Prostate gland (tissue), 2 donors: ENCODE results near the gene CACNA1D. TPM values are rescaled to one million over a fixed set of nuclear protein-coding genes. Genes with fewer than 3 reads are reported as not detected.
"Not testable (repeated sequence)": the region's sequence is repeated elsewhere in the genome, so short reads cannot be mapped to it uniquely, and the experiment has no call there.

Source experiments
- DNase-seq: peaks from one replicate; pipeline ENCODE4 v3.0.0-alpha.2; 2019; ENCODE audit warnings: low spot score
- H3K27ac ChIP-seq, 2 donors: fragments of 200-600 bp; sonication (generic); 2 replicates each; pipeline ENCODE4 v1.5.1; 2017 to 2019
- H3K27me3 ChIP-seq: fragments of 200-600 bp; sonication (generic); replicated peaks from 2 replicates; pipeline ENCODE4 v1.5.1; 2019; ENCODE audit not compliant: insufficient read depth
- H3K36me3 ChIP-seq, 2 donors: fragments of 200-600 bp; sonication (generic); 1 replicate in 1 of 2; 2 replicates in 1 of 2; pipeline versions ENCODE4 v1.5.1 to v1.8.1; 2017 to 2019
- H3K4me1 ChIP-seq: fragments of 200-600 bp; sonication (generic); replicated peaks from 2 replicates; pipeline ENCODE4 v1.5.1; 2019
- H3K4me3 ChIP-seq, 2 donors: fragments of 200-600 bp; sonication (generic); 2 replicates each; pipeline ENCODE4 v1.5.1; 2017 to 2019
- H3K9me3 ChIP-seq: fragments of 200-600 bp; sonication (generic); 2 replicates; pipeline ENCODE4 v1.5.1; 2017
- CTCF ChIP-seq, 4 experiments: fragments of 200-600 bp in 2 of 4; fragments of 450-650 bp in 2 of 4; sonication (generic) in 2 of 4; IDR thresholded peaks; 1 replicate in 3 of 4; 2 replicates in 1 of 4; pipeline ENCODE4 v1.5.1; 2016 to 2019; ENCODE audit warnings: antibody characterized with exemption in 4 of 4, mild to moderate bottlenecking in 2 of 4, moderate library complexity in 2 of 4
- POLR2A ChIP-seq: fragments of 450-650 bp; IDR thresholded peaks from one replicate; pipeline ENCODE4 v1.6.1; 2016; ENCODE audit warnings: antibody characterized with exemption, mild to moderate bottlenecking
- POLR2AphosphoS5 ChIP-seq: sonication (generic); formaldehyde crosslinking; IDR thresholded peaks from one replicate; pipeline ENCODE4 v1.6.1; 2017; ENCODE audit warnings: antibody characterized with exemption
- WGBS: methylation state at CpG from one replicate; pipeline ENCODE4 v1.1.5; 2018; 5-methylcytosine and 5-hydroxymethylcytosine counted together
- intact Hi-C: fragments of 100-400 bp; cut with DNase I; formaldehyde crosslinking; loops from one replicate; pipeline ENCODE4 v1.14.2; 2022
- total RNA-seq, 2 donors: library from RNA; depleted of rRNA; stranded (reverse); fragments of >200 nt; gene quantifications; one replicate each; pipeline ENCODE4 v1.1.0, GENCODE V29; 2016

Gene CACNA1D
- total RNA-seq, 2 donors from 2014 or later: 15.5 to 45.1 TPM

- no peak overlapping the region for H3K4me3 ChIP-seq
- H3K4me1 ChIP-seq: no peaks in the 10 kb centered on the region
- no peaks in the 10 kb centered on the region for H3K9me3 ChIP-seq
- intact Hi-C loops: no loop called here
- no peaks in the 10 kb centered on the region for H3K36me3 ChIP-seq
- no peak overlapping the region for H3K27ac ChIP-seq
- DNase-seq: no peak
- no peak for TF ChIP-seq POLR2A
- TF ChIP-seq CTCF (IDR thresholded peaks at IDR 0.05): no peak
- no peak for TF ChIP-seq POLR2AphosphoS5
- WGBS: 45% methylated on average over 2 of the region's 2 CpGs
- H3K27me3 ChIP-seq: no peaks in the 10 kb centered on the region
Measured at GRCh38 chr3:53570081-53570480, 75.7 kb downstream of the CACNA1D start.

GRCh38 chr3:53570709-53571108, 76.3 kb downstream of the CACNA1D start:
- TF ChIP-seq POLR2A (no peak), POLR2AphosphoS5 (no peak), CTCF (IDR thresholded peaks at IDR 0.05) (no peak)
- no peak overlapping the region for H3K4me3 ChIP-seq
- H3K4me1 ChIP-seq: no peaks in the 10 kb centered on the region
- H3K27ac ChIP-seq: no peak overlapping the region
- H3K9me3 ChIP-seq: no peaks in the 10 kb centered on the region
- WGBS: 71% methylated on average over 3 of the region's 3 CpGs
- H3K36me3 ChIP-seq: no peaks in the 10 kb centered on the region
- no peak for DNase-seq
- H3K27me3 ChIP-seq: no peaks in the 10 kb centered on the region
- intact Hi-C loops: no loop called here

- Histone ChIP-seq H3K4me1 (no peaks in the 10 kb centered on the region), H3K4me3 (no peak overlapping the region), H3K9me3 (no peaks in the 10 kb centered on the region), H3K36me3 (no peaks in the 10 kb centered on the region), H3K27ac (no peak overlapping the region), H3K27me3 (no peaks in the 10 kb centered on the region)
- intact Hi-C loops: no loop called here
- TF ChIP-seq CTCF (IDR thresholded peaks at IDR 0.05): no peak
- TF ChIP-seq POLR2A: no peak
- TF ChIP-seq POLR2AphosphoS5: peak; percentile 54
- 34% methylated on average over 4 of the region's 4 CpGs for WGBS
- DNase-seq: peak; percentile 58
Measured at GRCh38 chr3:53571264-53571663, 76.9 kb downstream of the CACNA1D start.

- 97% methylated on average over 4 of the region's 4 CpGs for WGBS
- H3K27ac ChIP-seq, intact Hi-C loops: not testable (repeated sequence)
Measured at GRCh38 chr3:53572184-53572583, 77.8 kb downstream of the CACNA1D start.

GRCh38 chr3:53577506-53577905, 83.1 kb downstream of the CACNA1D start:
- TF ChIP-seq POLR2AphosphoS5: no peak
- no peak for TF ChIP-seq CTCF (IDR thresholded peaks at IDR 0.05)
- no peak for TF ChIP-seq POLR2A
- no peaks in the 10 kb centered on the region for H3K9me3 ChIP-seq
- no peaks in the 10 kb centered on the region for H3K36me3 ChIP-seq
- no peak overlapping the region for H3K27ac ChIP-seq
- no peaks in the 10 kb centered on the region for H3K27me3 ChIP-seq
- intact Hi-C loops: no loop called here
- H3K4me3 ChIP-seq: no peak overlapping the region
- no peaks in the 10 kb centered on the region for H3K4me1 ChIP-seq
- 74% methylated on average over 3 of the region's 3 CpGs for WGBS
- DNase-seq: no peak

More at GRCh38 chr3:53572184-53572583, 77.8 kb downstream of the CACNA1D start:
- H3K36me3 ChIP-seq, H3K4me3 ChIP-seq, H3K27me3 ChIP-seq, H3K9me3 ChIP-seq, DNase-seq, H3K4me1 ChIP-seq: not testable (repeated sequence)
